HuH-7.5 (cell line): ENCODE measurements around the gene PCDH15.
"Not testable (repeated sequence)": the region's sequence is repeated elsewhere in the genome, so short reads cannot be mapped to it uniquely, and the experiment has no call there.

Experiments
- DNase-seq: peaks from one replicate; pipeline ENCODE4 v3.0.0; 2011; ENCODE audit warnings: low spot score

PCDH15 gene

GRCh38 chr10:53980210-53980609, 820.8 kb downstream of the PCDH15 start:
- DNase-seq = no peak

GRCh38 chr10:53978301-53978700, 822.7 kb downstream of the PCDH15 start:
- DNase-seq = no peak

- no peak for DNase-seq
These were observed 823.8 kb downstream of the PCDH15 start for GRCh38 chr10:53977267-53977666.

GRCh38 chr10:53957401-53957800, 843.6 kb downstream of the PCDH15 start:
- no peak for DNase-seq

- no peak for DNase-seq
These were observed 845.9 kb downstream of the PCDH15 start for GRCh38 chr10:53955091-53955490.

GRCh38 chr10:53952698-53953630, 848.1 kb downstream of the PCDH15 start:
- DNase-seq = no peak

GRCh38 chr10:53939654-53940053, 861.4 kb downstream of the PCDH15 start:
- DNase-seq = no peak

- no peak for DNase-seq
These were observed 870.4 kb downstream of the PCDH15 start for GRCh38 chr10:53930648-53931047.

GRCh38 chr10:53924051-53924700, 876.9 kb downstream of the PCDH15 start:
- not testable (repeated sequence) for DNase-seq

GRCh38 chr10:53918755-53919154, 882.3 kb downstream of the PCDH15 start:
- no peak for DNase-seq

GRCh38 chr10:53909791-53910190, 891.2 kb downstream of the PCDH15 start:
- DNase-seq = no peak

- DNase-seq = no peak
These were observed 896.4 kb downstream of the PCDH15 start for GRCh38 chr10:53904506-53905241.

GRCh38 chr10:53903756-53904155, 897.3 kb downstream of the PCDH15 start:
- DNase-seq = no peak

GRCh38 chr10:53899463-53900160, 901.4 kb downstream of the PCDH15 start:
- DNase-seq = no peak

GRCh38 chr10:53898532-53898931, 902.5 kb downstream of the PCDH15 start:
- no peak for DNase-seq

- no peak for DNase-seq
These were observed 906.9 kb downstream of the PCDH15 start for GRCh38 chr10:53894145-53894544.

- no peak for DNase-seq
These were observed 908.0 kb downstream of the PCDH15 start for GRCh38 chr10:53893061-53893460.

GRCh38 chr10:53886325-53887300, 914.4 kb downstream of the PCDH15 start:
- no peak for DNase-seq

GRCh38 chr10:53864846-53865245, 936.2 kb downstream of the PCDH15 start:
- DNase-seq = no peak

- DNase-seq = no peak
These were observed 948.4 kb downstream of the PCDH15 start for GRCh38 chr10:53852450-53853175.
